H1 (cell line): Measurements from ENCODE around the gene PPFIA4. TPM values are rescaled to one million over a fixed set of nuclear protein-coding genes. Genes with fewer than 3 reads are reported as not detected.

Source experiments
- CTCF ChIA-PET: fragments of 300-600 bp; sonication (Branson Sonifier 250); formaldehyde crosslinking; loops from one replicate; lab custom pipeline; 2021; ENCODE audit not compliant: partially characterized antibody; lab: Charles Lee
- POLR2A ChIA-PET: fragments of 300-600 bp; sonication (Branson Sonifier 250); formaldehyde crosslinking; loops from one replicate; lab custom pipeline; 2021; ENCODE audit warnings: inconsistent platforms; ENCODE audit not compliant: partially characterized antibody; lab: Charles Lee
- DNase-seq, 2 experiments: peaks; one replicate each; pipeline versions ENCODE4 v3.0.0 to v3.0.0-alpha.2; 2010 to 2022; ENCODE audit warnings: low spot score in 2 of 2, low read depth in 1 of 2, mixed read lengths in 1 of 2
- FAIRE-seq: peaks from 2 replicates; lab custom pipeline; 2011; peaks lifted over from hg19 to GRCh38; lab: Jason Lieb, UNC
- H2AFZ ChIP-seq: 2 replicates; pipeline ENCODE4 v1.8.1; 2012; ENCODE audit warnings: low read length, inconsistent platforms
- H2AK5ac ChIP-seq: 2 replicates; pipeline ENCODE4 v1.6.1; 2013; ENCODE audit warnings: low read depth, low read length
- H2BK120ac ChIP-seq: replicated peaks from 2 replicates; pipeline ENCODE3; 2013; ENCODE audit warnings: low read depth, low read length, inconsistent platforms
- H2BK12ac ChIP-seq: 2 replicates; pipeline ENCODE4 v1.6.1; 2013; ENCODE audit warnings: low read depth, low read length
- H2BK15ac ChIP-seq: 2 replicates; pipeline ENCODE4 v1.6.1; 2013; ENCODE audit warnings: low read length
- H2BK20ac ChIP-seq: 2 replicates; pipeline ENCODE4 v1.6.1; 2013; ENCODE audit warnings: low read length
- H2BK5ac ChIP-seq: 2 replicates; pipeline ENCODE4 v1.6.1; 2013; ENCODE audit warnings: low read depth, low read length
- H3K14ac ChIP-seq: 2 replicates; pipeline ENCODE4 v1.6.1; 2013; ENCODE audit warnings: inconsistent platforms; ENCODE audit not compliant: insufficient read length
- H3K18ac ChIP-seq: 2 replicates; pipeline ENCODE4 v1.6.1; 2013; ENCODE audit warnings: low read length; ENCODE audit errors: extremely low read depth
- H3K23ac ChIP-seq: 2 replicates; pipeline ENCODE4 v1.6.1; 2013; ENCODE audit warnings: inconsistent platforms; ENCODE audit not compliant: insufficient read length
- H3K23me2 ChIP-seq: 2 replicates; pipeline ENCODE4 v1.6.1; 2013; ENCODE audit warnings: low read depth, low read length
- H3K27ac ChIP-seq: 2 replicates; pipeline ENCODE4 v1.6.1; 2011; ENCODE audit warnings: low read depth, low read length, inconsistent platforms
- H3K27me3 ChIP-seq, 4 experiments: replicated peaks in 1 of 4; 1 replicate in 1 of 4; 2 replicates in 3 of 4; pipeline versions ENCODE4 v1.6.1 to v1.8.1; 2011 to 2013; ENCODE audit warnings: low read length in 3 of 4, mild to moderate bottlenecking in 3 of 4, inconsistent platforms in 2 of 4, mixed read lengths in 2 of 4, moderate library complexity in 1 of 4; ENCODE audit not compliant: control insufficient read depth in 3 of 4, insufficient read depth in 3 of 4; ENCODE audit errors: extremely low read depth in 1 of 4
- H3K36me3 ChIP-seq, 4 experiments: 2 replicates each; pipeline versions ENCODE4 v1.6.1 to v1.8.1; 2011 to 2013; ENCODE audit warnings: mild to moderate bottlenecking in 4 of 4, low read length in 3 of 4, moderate library complexity in 2 of 4, control low read depth in 1 of 4, inconsistent platforms in 1 of 4; ENCODE audit not compliant: insufficient read depth in 4 of 4, control insufficient read depth in 2 of 4
- H3K4ac ChIP-seq: replicated peaks from 2 replicates; pipeline ENCODE3; 2013; ENCODE audit warnings: low read length, low read depth, mixed read lengths, inconsistent platforms; ENCODE audit not compliant: insufficient read length
- H3K4me1 ChIP-seq, 4 experiments: replicated peaks in 1 of 4; 1 replicate in 1 of 4; 2 replicates in 3 of 4; pipeline versions ENCODE4 v1.6.1 to v1.8.1; 2011 to 2013; ENCODE audit warnings: low read length in 3 of 4, inconsistent platforms in 2 of 4, mixed read lengths in 1 of 4; ENCODE audit not compliant: insufficient read depth in 4 of 4, control insufficient read depth in 3 of 4
- H3K4me2 ChIP-seq, 2 experiments: 2 replicates each; pipeline versions ENCODE4 v1.6.1 to v1.8.1; 2011 to 2013; ENCODE audit warnings: low read depth in 2 of 2, low read length in 2 of 2, control low read depth in 1 of 2, inconsistent platforms in 1 of 2, mild to moderate bottlenecking in 1 of 2; ENCODE audit not compliant: insufficient read depth in 1 of 2
- H3K4me3 ChIP-seq, 4 experiments: fragments of 200-600, 300-600 bp in 1 of 4; sonication (generic), shearing (Covaris generic), sonication (Bioruptor Twin) in 1 of 4; 2 replicates each; pipeline versions ENCODE4 v1.5.1 to v1.8.1; 2011 to 2016; ENCODE audit warnings: low read length in 4 of 4, low read depth in 3 of 4, control low read depth in 2 of 4, inconsistent platforms in 2 of 4, mild to moderate bottlenecking in 2 of 4, mixed read lengths in 1 of 4, moderate library complexity in 1 of 4; ENCODE audit not compliant: insufficient read depth in 2 of 4; ENCODE audit errors: extremely low read depth in 1 of 4
- H3K56ac ChIP-seq: replicated peaks from 2 replicates; pipeline ENCODE3; 2013; ENCODE audit warnings: low read depth, mild to moderate bottlenecking, mixed read lengths, low read length, inconsistent platforms; ENCODE audit not compliant: insufficient read length
- H3K79me1 ChIP-seq: 2 replicates; pipeline ENCODE4 v1.6.1; 2013; ENCODE audit warnings: low read depth, low read length, control low read depth
- H3K79me2 ChIP-seq, 2 experiments: 2 replicates each; pipeline versions ENCODE4 v1.6.1 to v1.8.1; 2012 to 2013; ENCODE audit warnings: low read length in 2 of 2, mild to moderate bottlenecking in 2 of 2, inconsistent platforms in 1 of 2; ENCODE audit not compliant: insufficient read depth in 2 of 2, control insufficient read depth in 1 of 2
- H3K9ac ChIP-seq, 4 experiments: replicated peaks in 1 of 4; 1 replicate in 1 of 4; 2 replicates in 3 of 4; pipeline versions ENCODE4 v1.6.1 to v1.8.1; 2011 to 2013; ENCODE audit warnings: low read depth in 3 of 4, low read length in 3 of 4, control low read depth in 2 of 4, mild to moderate bottlenecking in 2 of 4, moderate library complexity in 2 of 4, inconsistent platforms in 1 of 4; ENCODE audit errors: extremely low read depth in 1 of 4
- H3K9me3 ChIP-seq, 2 experiments: 2 replicates each; pipeline versions ENCODE4 v1.6.1 to v1.8.1; 2012 to 2013; ENCODE audit warnings: mild to moderate bottlenecking in 2 of 2, moderate library complexity in 2 of 2, control low read depth in 1 of 2, inconsistent platforms in 1 of 2, low read depth in 1 of 2, low read length in 1 of 2, mixed read lengths in 1 of 2; ENCODE audit not compliant: insufficient read depth in 2 of 2
- H4K20me1 ChIP-seq, 2 experiments: replicated peaks in 1 of 2; 2 replicates each; pipeline versions ENCODE3 to v1.8.1; 2011 to 2013; ENCODE audit warnings: inconsistent platforms in 2 of 2, low read length in 2 of 2, mild to moderate bottlenecking in 1 of 2; ENCODE audit not compliant: insufficient read depth in 2 of 2, control insufficient read depth in 1 of 2
- H4K5ac ChIP-seq: 2 replicates; pipeline ENCODE4 v1.6.1; 2013; ENCODE audit warnings: low read length, low read depth, mixed read lengths, inconsistent platforms; ENCODE audit not compliant: insufficient read length
- H4K8ac ChIP-seq: 2 replicates; pipeline ENCODE4 v1.8.0; 2013; ENCODE audit warnings: mild to moderate bottlenecking, moderate library complexity, low read length, inconsistent platforms; ENCODE audit not compliant: insufficient read depth; ENCODE audit errors: extremely low read depth
- H4K91ac ChIP-seq: replicated peaks from 2 replicates; pipeline ENCODE3; 2013; ENCODE audit warnings: low read length, mixed read lengths, inconsistent platforms; ENCODE audit not compliant: insufficient read length
- CBX5 ChIP-seq: fragments of 300-800, 300-1000 bp; sonication (generic); IDR thresholded peaks from 2 replicates; pipeline ENCODE4 v1.7.1; 2016; ENCODE audit warnings: antibody characterized with exemption, low read length, low read depth
- EP300 ChIP-seq, 2 experiments: IDR thresholded peaks; 1 replicate in 1 of 2; 2 replicates in 1 of 2; pipeline ENCODE4 v1.6.1; 2011 to 2012; ENCODE audit warnings: low read depth in 2 of 2, low read length in 2 of 2, mild to moderate bottlenecking in 2 of 2, borderline replicate concordance in 1 of 2, inconsistent platforms in 1 of 2, moderate library complexity in 1 of 2
- HDAC2 ChIP-seq, 2 experiments: fragments of 300-600 bp in 1 of 2; sonication (generic) in 1 of 2; IDR thresholded peaks; 2 replicates each; pipeline ENCODE4 v1.6.1; 2011 to 2012; ENCODE audit warnings: low read depth in 2 of 2, low read length in 2 of 2, mild to moderate bottlenecking in 2 of 2, moderate library complexity in 2 of 2, borderline replicate concordance in 1 of 2, inconsistent platforms in 1 of 2
- MAX ChIP-seq: IDR thresholded peaks from 2 replicates; pipeline ENCODE4 v1.6.1; 2012; ENCODE audit warnings: inconsistent platforms
- NANOG ChIP-seq: IDR thresholded peaks from 2 replicates; pipeline ENCODE4 v1.6.1; 2011; ENCODE audit warnings: low read length, low read depth, mild to moderate bottlenecking, inconsistent platforms; ENCODE audit not compliant: insufficient read depth, poor library complexity, severe bottlenecking
- POU5F1 ChIP-seq: IDR thresholded peaks from 2 replicates; pipeline ENCODE4 v1.6.1; 2011; ENCODE audit warnings: low read depth, mild to moderate bottlenecking, low read length, moderate library complexity
- SIX5 ChIP-seq: IDR thresholded peaks from 2 replicates; pipeline ENCODE4 v1.6.1; 2011; ENCODE audit warnings: mild to moderate bottlenecking, low read depth, low read length
- SP1 ChIP-seq: IDR thresholded peaks from 2 replicates; pipeline ENCODE4 v1.6.1; 2011; ENCODE audit warnings: low read depth, low read length
- SUZ12 ChIP-seq: fragments of 200-600 bp; sonication (generic); IDR thresholded peaks from 2 replicates; pipeline ENCODE4 v1.6.1; 2012; ENCODE audit warnings: mild to moderate bottlenecking, inconsistent platforms, low read length, moderate library complexity, mixed read lengths
- TAF7 ChIP-seq: optimal IDR thresholded peaks from 2 replicates; pipeline ENCODE3; 2011; ENCODE audit warnings: low read depth, mild to moderate bottlenecking, inconsistent platforms, low read length, moderate library complexity, borderline replicate concordance
- WGBS, 2 experiments: shearing (Covaris generic) in 1 of 2; methylation state at CpG; one replicate each; pipeline versions ENCODE4 v1.1.6 to v1.1.7; 2013 to 2015; ENCODE audit warnings: low lambda C conversion rate in 2 of 2, mixed read lengths in 2 of 2, inconsistent platforms in 1 of 2, low coverage in 1 of 2, missing lambda C conversion rate in 1 of 2; ENCODE audit not compliant: insufficient replicate concordance in 2 of 2, insufficient coverage in 1 of 2, insufficient read length in 1 of 2; ENCODE audit errors: extremely low coverage in 1 of 2, missing lambda C conversion rate in 1 of 2; 5-methylcytosine and 5-hydroxymethylcytosine counted together
- polyA plus RNA-seq, 7 experiments: library from polyadenylated mRNA; depleted of rRNA in 3 of 7; stranded (reverse) in 5 of 7; unstranded in 2 of 7; fragments of >200 nt in 5 of 7; fragments of 200-250 nt in 2 of 7; gene quantifications; 1 replicate in 5 of 7; 2 replicates in 1 of 7; 4 replicates in 1 of 7; pipeline versions ENCODE4 v1.2.1 to v1.2.3, GENCODE V29; 2011 to 2013; ENCODE audit warnings: missing spikeins in 2 of 7, mixed read lengths in 2 of 7
- total RNA-seq: library from RNA; stranded (reverse); fragmentation: NEBNext Ultra II Directional; extraction: Animal tissue kit (Norgen Biotek cat#: 25700); gene quantifications from 2 replicates; pipeline ENCODE4 v1.2.1, GENCODE V29; 2021

PPFIA4 gene
- total and polyA plus RNA-seq, 2 of the 8 experiments (the other 6 are each of a cell fraction or from before 2014, with no cell fraction given): 9.0 to 9.9 TPM

- Histone ChIP-seq H2BK20ac (no peak overlapping the region), H3K56ac (no peak overlapping the region), H4K91ac (no peak overlapping the region), H3K18ac (no peak overlapping the region; the same call in 1 of the 2 replicates), H3K27me3 (no peaks in the 10 kb centered on the region; a peak in 2 of 7 replicates), H3K23ac (no peak overlapping the region), H4K8ac (no peak overlapping the region), H4K5ac (no peak overlapping the region), H2BK12ac (no peak overlapping the region), H2AFZ (no peak overlapping the region), H2BK15ac (no peak overlapping the region), H3K9me3 (no peaks in the 10 kb centered on the region), H2BK5ac (no peak overlapping the region), H2BK120ac (no peak overlapping the region), H3K4me2 (no peak overlapping the region), H3K79me1 (no peaks in the 10 kb centered on the region; the same call in 1 of the 2 replicates), H3K14ac (no peak overlapping the region), H3K4ac (no peak overlapping the region), H3K9ac (no peak overlapping the region), H3K4me1 (peaks cover 0 to 10% (median 2%) of the 10 kb centered on the region in 4 experiments; a peak in 5 of 7 replicates), H2AK5ac (no peak overlapping the region; the same call in 1 of the 2 replicates), H3K23me2 (no peaks in the 10 kb centered on the region), H3K27ac (no peak overlapping the region), H3K79me2 (no peaks in the 10 kb centered on the region), H3K36me3 (no peaks in the 10 kb centered on the region; a peak in 1 of 8 replicates), H4K20me1 (no peaks in the 10 kb centered on the region), H3K4me3 (no peak overlapping the region)
- ChIA-PET POLR2A (interaction anchor here (0.9 to 1.9 kb wide), 2 partner anchors 9 to 19 kb away, joined by 3 to 4 read pairs; no protein-coding TSS in a partner anchor), CTCF (interaction anchor here (0.7 to 49.7 kb wide), 15 partner anchors 7 to 306 kb away, joined by 3 to 1089 read pairs (median 5); partner anchors contain the start of genes ADORA1 and PPFIA4)
- TF ChIP-seq EP300 (IDR thresholded peaks at IDR 0.05; ENCODE audit: borderline replicate concordance in 1 of 2, low read depth in 2 of 2, low read length in 2 of 2) (no peak), TAF7 (no peak), SIX5 (no peak), POU5F1 (no peak), SUZ12 (no peak), MAX (no peak), NANOG (no peak), CBX5 (no peak), HDAC2 (IDR thresholded peaks at IDR 0.05; ENCODE audit: borderline replicate concordance in 1 of 2, low read depth in 2 of 2, low read length in 2 of 2) (no peak), SP1 (no peak)
- 77% methylated on average over 2 of the region's 2 CpGs; no CpG with 5 or more reads in 1 of the 2 experiments for WGBS, 2 experiments
- no peak for DNase-seq
- no peak for FAIRE-seq
Measured at GRCh38 chr1:203033917-203034316, 7.6 kb downstream of the PPFIA4 start.
